Suprapubic skin (tissue), 3 donors: ENCODE measurements around the gene CUBN.

Experiments
- EP300 ChIP-seq: sonication (generic); formaldehyde crosslinking; IDR thresholded peaks from one replicate; pipeline ENCODE4 v1.6.1; 2017; ENCODE audit warnings: antibody characterized with exemption
- POLR2A ChIP-seq, 2 donors: fragments of 450-650 bp; IDR thresholded peaks; one replicate each; pipeline ENCODE4 v1.6.1; 2017; ENCODE audit warnings: antibody characterized with exemption in 2 of 2, mild to moderate bottlenecking in 2 of 2, moderate library complexity in 2 of 2
- TF ChIP-seq, protein P1 (sequence below), 2 donors: fragments of 200-600 bp in 1 of 2; fragments of 450-650 bp in 1 of 2; sonication (generic) in 1 of 2; IDR thresholded peaks; one replicate each; pipeline ENCODE4 v1.5.1; 2016 to 2019; ENCODE audit warnings: antibody characterized with exemption in 2 of 2, mild to moderate bottlenecking in 1 of 2, moderate library complexity in 1 of 2

DNA sequence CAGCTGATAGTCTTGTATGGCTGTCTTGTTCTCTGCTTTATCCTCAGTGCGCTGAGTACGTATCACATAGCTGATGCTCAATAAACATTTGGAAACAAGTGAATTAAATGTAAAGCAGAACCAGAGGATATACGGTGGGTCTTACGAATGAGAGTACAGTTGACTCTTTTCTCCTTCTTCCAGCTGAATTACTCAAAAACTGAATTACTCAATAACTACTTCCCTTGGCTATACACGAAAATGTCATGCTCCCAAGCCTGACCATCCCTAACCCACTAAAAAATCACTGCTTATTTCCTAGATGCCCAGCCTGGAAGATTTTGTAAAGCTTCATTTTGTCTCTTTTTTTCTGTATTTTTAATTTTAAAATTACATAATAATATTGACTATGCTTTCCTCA, 309.2 kb downstream of the CUBN start:
- TF ChIP-seq, protein P1, sequence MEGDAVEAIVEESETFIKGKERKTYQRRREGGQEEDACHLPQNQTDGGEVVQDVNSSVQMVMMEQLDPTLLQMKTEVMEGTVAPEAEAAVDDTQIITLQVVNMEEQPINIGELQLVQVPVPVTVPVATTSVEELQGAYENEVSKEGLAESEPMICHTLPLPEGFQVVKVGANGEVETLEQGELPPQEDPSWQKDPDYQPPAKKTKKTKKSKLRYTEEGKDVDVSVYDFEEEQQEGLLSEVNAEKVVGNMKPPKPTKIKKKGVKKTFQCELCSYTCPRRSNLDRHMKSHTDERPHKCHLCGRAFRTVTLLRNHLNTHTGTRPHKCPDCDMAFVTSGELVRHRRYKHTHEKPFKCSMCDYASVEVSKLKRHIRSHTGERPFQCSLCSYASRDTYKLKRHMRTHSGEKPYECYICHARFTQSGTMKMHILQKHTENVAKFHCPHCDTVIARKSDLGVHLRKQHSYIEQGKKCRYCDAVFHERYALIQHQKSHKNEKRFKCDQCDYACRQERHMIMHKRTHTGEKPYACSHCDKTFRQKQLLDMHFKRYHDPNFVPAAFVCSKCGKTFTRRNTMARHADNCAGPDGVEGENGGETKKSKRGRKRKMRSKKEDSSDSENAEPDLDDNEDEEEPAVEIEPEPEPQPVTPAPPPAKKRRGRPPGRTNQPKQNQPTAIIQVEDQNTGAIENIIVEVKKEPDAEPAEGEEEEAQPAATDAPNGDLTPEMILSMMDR (IDR thresholded peaks at IDR 0.05) = no peak
- no peak for TF ChIP-seq POLR2A (IDR thresholded peaks at IDR 0.05)
- TF ChIP-seq EP300 = no peak
